Measurements from ENCODE around the gene FAM151A.

DNA sequence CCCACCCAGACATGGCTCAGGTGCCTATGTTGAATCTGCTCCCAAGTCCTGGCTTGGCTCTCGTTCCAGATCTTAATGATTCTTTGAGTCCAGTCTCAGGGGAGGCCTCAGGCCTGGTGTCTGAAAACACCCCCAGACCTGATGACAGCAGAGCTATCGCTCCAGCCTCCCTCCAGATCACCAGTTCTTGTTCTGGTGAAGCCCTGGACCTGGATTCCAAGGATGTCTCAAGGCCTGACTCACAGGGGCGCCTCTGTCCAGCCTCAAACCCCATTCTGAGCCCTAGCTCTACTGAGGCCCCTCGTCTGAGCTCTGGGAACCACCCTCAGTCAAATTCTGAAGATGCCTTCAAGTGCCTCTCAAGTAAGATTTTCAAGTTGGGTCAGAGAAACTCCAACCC lies 29.7 kb upstream of the FAM151A start:
- TF ChIP-seq, protein P1, sequence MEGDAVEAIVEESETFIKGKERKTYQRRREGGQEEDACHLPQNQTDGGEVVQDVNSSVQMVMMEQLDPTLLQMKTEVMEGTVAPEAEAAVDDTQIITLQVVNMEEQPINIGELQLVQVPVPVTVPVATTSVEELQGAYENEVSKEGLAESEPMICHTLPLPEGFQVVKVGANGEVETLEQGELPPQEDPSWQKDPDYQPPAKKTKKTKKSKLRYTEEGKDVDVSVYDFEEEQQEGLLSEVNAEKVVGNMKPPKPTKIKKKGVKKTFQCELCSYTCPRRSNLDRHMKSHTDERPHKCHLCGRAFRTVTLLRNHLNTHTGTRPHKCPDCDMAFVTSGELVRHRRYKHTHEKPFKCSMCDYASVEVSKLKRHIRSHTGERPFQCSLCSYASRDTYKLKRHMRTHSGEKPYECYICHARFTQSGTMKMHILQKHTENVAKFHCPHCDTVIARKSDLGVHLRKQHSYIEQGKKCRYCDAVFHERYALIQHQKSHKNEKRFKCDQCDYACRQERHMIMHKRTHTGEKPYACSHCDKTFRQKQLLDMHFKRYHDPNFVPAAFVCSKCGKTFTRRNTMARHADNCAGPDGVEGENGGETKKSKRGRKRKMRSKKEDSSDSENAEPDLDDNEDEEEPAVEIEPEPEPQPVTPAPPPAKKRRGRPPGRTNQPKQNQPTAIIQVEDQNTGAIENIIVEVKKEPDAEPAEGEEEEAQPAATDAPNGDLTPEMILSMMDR (IDR thresholded peaks at IDR 0.05): no peak
- TF ChIP-seq POLR2AphosphoS5 (IDR thresholded peaks at IDR 0.05): no peak
